HG03025 (cell line): Measurements from ENCODE around the gene ITPR2.
"Not testable (repeated sequence)": the region's sequence is repeated elsewhere in the genome, so short reads cannot be mapped to it uniquely, and the experiment has no call there.

Experiments used
- ATAC-seq: cut with Tn5 transposase; IDR thresholded peaks from one replicate; pipeline ENCODE4 v1.9.1; 2021; ENCODE audit warnings: mild to moderate bottlenecking, moderate library complexity; ENCODE audit not compliant: unreplicated experiment, low FRiP score

Gene ITPR2

DNA sequence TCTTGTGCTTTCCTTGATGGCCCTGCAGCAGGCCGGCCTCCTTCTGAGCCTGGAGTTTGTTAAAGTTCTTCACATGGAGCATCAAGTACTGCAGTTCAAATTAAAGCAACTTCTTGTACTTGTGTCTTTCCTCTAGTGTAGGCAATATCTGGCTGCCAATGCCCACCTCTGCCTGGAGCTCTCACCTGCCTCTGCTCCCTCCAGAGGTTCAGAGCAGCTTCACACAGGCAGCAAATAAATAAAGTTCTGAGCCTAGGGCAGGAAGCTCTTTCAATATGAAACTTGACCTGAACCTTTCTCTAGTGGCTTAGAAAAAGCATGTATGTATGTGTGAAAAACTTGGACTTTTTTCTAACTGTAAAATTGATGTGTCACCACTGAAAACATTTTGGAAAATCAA lies 65.9 kb downstream of the ITPR2 start:
- no peak for ATAC-seq

DNA sequence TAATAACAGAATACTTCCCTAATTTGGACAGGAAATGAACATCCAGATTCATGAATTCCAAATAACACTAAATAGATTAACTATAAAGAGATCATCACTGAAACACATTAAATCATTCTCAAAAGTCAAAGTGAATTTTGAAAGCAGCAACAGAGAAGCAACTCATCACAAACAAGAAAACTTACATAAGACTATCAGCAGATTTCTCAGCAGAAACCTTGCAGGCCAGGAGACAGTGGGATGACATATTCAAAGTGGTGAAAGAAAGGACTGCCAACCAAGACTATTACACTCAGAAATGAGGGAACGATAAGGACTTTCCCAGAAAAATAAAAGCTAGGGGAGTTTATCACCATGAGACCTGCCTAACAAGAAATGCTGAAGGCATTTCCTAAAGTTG lies 70.8 kb downstream of the ITPR2 start:
- ATAC-seq, result no peak

DNA sequence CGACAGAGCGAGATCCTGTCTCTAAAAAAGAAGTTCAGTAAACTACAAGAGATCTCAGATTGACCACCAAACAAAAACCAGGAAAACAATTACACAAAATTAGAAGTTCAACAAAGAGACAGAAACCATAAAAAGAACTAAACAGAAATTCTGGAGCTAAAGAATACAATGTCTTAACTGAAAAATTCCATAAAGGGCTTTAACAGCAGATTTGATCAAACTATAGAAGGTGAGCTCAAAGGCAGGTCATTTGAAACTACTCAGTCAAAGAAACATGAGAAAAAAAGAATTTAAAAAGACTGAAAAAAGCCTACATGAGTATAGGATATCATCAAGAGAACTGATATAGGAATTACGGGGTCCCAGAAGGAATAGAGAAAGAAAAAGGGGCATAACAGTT lies 71.2 kb downstream of the ITPR2 start:
- ATAC-seq, result no peak

DNA sequence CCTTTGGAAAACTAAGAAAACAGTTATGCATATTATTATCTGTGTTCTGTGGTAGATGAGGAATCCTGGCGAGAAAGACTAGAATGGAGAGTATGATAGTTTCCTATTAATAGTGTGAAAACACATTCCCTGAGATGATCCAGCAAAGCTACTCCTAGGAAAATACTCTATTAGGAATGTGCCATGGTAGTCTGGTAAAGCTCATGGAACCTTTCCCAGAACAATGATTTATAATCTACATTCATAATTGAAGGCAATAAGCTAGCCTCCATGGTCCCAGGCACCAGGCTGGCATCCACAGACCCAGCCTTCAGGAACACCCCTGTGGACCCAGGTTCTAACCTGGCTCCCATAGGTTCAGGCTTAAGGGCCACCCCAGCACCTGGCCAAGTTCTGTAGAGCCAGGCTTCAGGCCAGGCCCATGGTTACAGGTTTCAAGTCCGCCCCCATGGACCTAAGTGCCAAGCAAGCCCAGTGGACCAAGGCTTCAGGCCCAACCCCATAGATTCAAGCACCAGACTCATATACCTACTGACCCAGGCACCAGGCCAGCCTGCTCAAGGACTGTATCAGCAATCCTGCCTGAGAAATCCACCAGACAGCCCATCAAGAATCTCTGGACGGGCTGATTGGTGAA lies 72.2 kb downstream of the ITPR2 start:
- no peak for ATAC-seq

DNA sequence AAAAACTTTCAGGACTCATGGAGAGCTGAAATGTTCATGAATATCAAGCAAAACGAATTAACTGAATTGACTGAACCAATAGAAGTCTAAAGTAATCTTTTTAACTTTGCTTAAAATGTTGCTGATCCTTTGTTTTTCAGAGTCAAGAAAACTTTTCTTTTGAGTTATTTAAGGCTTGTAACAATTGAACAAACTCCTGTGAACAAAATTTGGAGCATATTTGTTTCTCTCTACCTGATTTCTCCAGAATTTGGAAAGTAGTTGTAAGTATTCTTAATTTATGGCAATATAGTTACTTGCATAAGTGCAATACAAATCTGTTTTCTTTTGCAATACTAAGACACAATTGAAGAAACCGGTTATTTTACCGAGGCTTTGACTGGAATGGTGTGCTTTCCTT lies 77.6 kb downstream of the ITPR2 start:
- not testable (repeated sequence) for ATAC-seq

DNA sequence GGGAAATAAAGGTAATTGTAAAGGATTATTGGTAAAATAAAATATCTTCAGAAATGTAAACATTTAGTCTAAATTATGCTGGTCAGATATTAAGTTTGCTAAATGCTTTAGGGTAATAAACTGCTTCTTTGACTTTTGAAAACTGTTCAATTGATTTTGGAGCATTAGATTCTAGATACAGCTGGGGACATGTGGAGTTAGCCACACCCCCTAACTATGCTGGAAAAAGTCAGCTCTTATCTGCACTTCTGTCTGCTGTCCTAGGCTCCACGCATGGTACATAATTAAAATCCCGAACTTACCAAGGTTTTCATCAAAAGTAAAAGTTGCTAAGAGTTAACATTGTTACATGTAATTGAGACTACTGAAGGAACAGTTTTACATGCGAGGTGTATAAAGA lies 78.8 kb downstream of the ITPR2 start:
- no peak for ATAC-seq

DNA sequence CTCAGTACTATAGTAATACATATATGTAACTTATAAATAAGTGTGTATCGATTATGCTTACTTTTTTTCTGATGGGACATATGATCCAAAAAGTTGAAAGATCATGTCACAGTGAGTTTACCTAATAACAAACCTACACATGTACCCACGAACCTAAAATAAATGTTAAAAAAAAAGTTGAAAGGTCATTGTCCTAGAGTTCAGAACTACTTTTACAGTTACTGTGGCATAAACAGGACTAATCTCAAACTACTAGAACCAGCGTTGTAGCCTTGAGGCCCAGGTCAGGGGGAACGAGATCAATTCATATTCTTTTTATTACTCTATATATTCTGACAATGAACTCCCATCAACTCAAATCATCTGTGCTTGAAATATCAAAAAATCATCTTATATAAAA lies 81.8 kb downstream of the ITPR2 start:
- ATAC-seq, result no peak

DNA sequence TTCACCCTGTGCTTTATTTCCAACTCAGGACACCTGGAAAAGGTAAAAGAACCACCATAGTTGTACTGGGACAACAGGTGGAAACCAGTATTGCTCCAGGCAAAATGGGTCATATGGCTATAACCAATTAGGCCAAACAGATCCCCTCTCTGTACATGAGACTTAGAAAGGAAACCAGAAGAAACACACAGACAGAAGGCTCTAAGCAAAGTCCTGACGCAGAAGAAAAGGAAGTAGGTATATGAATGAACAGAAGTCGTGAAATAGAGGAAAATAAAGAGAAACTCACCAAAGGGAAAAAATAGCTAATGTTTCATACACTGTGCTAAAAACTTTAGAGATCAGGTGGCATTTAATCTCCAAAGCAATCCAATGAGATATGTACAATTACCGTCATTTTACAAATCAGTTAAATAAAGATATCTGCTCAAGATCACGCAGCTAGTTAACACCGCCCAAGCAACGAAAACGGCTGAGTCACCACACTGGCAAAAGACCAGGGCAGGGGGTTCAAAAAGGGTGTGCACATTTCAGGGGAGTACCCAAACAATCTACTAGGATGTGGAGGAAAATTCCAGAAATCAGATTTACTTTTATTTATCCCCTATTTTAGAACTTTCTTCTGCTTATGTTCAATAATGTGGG lies 82.3 kb downstream of the ITPR2 start:
- ATAC-seq, result peak; percentile 36

DNA sequence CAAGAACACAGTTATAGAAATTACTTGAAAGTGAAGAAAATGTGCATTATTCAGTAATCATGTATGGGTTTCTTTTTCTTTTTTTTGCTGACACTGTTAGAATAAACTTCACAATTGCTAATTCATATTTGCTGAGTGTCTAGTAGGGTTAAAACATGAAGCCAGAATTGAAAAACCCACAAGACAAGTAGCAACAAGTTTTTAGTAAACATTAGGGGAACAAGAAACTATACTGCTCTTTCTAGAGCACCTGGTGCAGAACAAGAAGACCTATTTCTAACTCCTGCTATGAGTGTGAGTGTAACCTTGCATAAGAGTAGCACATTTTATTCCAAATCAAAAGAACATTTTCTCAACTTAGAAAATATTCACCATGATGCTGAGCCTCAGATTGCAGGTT lies 83.2 kb downstream of the ITPR2 start:
- peak; percentile 84 for ATAC-seq

DNA sequence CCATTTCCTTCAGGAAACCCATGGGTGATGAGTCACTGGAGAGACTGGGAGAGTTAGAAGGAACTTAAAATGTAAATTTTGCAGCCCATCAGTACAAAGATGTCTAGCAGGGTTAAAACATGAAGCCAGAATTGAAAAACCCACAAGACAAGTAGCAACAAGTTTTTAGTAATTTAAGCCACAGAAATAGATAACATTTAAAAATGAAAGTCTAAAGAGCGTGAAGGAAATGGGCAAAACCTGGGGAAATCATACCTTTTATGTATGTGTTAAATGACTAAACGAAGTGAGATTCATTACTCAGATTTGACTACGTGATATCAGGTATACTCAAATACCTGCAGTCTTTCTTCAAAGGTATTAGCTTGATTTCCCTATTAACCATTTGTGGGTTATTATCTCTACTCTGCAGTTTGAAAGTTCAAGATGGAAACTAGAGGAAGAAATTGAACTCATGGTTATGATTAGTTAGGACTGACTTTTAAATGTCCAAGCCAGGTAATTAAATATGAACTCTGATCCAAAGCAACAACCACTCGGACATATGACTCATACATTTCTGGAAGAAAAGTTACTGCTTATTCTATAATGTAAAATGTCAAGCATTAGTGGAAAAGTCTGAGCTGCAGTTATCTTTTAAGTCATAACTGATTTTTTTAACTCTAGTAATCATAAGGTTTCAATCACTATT lies 84.1 kb downstream of the ITPR2 start:
- no peak for ATAC-seq

DNA sequence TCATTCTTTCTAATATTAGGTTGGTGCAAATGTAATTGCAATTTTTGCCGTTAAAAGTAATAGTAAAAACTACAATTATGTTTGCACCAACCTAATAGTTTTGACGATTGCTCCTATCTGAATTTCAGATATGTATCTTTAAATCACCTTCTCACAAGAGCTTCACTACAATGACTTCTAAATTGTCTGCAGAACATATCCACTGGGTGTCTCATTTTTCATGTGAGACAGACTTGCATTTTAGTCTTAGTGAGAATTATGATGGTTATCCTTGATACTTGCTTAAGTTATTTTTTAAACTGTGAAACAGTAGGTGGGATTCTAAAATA lies 84.6 kb downstream of the ITPR2 start:
- no peak for ATAC-seq

DNA sequence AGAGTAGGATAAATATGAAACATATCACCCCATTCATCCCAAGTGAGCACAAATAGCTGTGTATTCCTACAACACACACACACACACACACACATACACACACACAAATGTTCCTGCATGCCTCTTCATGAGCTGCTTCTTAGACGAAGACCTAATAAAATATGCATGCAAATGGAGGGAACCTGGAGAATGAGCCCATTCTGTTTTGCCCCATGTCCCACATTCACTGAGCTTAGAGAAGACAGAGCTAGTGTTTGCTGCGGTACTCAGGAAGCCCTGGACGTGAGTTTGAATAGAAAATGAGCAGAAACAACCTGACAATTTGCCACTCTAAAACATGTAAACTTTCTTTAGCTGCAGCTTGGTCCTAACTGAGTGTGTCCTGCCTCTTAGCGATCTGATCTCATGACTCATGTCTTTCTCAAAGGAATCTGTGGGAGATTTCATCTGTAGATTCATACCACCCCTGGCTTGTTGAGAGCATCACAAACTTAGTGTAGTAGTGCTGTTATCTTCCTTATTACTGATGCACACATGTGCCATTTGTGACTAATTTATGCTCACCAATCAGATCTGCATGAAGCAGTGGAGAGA lies 86.8 kb downstream of the ITPR2 start:
- no peak for ATAC-seq

DNA sequence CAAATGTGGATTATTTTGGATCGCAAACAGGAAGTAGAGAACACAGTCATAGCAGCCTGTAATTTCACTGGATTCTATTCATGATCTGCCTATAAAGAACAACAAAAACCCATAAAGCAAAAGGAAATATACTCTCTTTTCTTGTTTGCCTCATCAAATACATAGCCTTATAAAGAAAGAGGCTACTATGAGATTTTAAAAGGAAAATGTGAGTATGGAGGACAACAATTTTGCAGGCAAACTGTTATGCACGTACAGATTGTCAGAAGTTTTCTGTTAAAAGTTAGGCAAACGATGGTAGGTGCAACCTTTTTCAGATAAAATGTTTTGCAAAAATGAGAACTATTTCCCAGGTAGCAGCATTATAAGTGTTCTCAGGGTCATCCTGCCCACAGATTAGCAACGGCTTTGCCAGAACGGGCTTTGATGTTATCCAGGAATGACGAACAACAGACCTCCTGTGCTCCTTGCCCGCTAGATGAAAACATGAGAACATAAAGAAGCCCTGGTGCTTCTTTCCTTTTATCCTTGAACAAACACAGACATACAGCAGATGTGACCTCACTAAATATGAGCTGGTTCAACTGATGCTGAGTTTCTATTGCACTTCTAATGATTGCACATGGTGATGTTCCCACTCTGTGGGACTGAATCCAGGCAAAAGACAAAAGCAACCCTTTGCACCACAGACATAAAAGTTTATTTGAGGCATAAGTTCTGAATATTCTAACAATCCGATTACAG lies 88.1 kb downstream of the ITPR2 start:
- ATAC-seq, result no peak

DNA sequence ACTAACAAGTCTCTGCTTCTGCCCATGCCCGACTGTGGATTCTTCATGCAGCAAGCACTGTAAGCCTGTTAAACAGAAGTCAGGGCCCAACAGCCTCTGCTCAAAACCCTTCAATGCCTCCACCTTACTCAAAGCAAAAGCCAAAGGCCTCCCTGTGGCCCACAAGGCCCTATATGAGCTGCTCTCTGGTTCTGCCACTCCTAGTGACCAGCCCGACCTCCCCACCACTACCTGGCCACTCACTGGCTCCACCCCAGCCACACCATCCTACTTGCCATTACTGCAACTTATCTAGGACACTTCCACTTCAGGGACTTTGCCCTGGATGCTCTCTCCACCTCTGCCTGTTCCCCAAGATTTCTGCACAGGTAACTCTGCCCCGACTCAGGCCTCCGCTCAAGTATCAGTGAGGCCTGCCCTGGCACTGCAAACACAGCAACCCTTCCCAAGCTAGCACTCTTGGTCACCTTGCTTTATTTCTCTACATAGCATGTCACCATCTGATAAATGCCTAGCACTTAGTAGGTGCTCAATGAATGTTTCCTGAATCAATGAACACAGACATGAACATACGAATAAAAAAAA lies 88.9 kb downstream of the ITPR2 start:
- ATAC-seq, result no peak

DNA sequence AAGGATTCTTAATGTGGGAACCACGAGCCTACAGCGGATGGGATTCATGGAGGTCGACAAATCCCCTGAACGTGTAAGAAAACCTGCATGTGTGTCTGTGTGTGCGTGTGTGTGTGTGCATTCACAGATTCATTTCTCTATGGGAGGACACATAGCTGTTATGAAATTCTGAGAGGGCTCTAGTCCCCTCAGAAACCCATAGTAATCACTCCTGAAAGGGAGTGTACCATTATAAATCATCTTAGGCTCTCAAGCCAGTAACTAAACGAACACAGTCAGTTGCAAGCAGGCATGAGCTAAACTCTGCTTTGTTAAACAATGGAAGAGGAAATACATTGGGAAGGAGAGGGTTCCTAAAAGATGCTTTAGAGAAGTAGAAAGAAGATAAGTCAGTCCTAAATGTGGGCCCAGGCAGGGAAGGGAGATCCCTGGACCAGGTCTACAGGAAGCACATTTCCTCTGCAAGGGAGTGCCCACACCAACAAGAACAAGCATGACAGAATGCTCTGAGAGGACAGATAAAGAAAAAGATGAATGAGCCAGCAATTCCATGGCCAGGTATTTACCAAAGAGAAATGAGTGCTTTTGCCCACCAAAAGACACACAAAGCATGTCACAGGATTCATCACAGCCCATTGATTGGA lies 91.3 kb downstream of the ITPR2 start:
- ATAC-seq, result no peak

DNA sequence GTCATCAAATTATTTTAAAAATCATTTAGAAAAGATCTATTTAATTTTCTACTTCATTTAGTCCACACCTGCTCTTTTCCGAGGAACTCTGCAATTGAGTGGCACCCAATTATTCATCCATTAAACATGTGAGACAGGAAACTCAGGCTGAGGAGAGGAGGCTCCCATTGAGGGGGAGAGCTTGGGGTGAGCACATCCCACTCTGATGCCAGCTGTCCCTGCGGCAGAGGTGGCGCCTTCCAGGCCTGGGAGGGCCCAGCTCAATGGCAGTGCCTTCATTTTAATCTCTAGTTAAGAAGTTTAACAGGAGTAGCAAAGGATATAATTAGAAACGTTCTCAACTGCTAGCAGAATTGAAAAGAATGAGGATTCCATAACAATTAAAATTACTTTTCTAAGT lies 92.0 kb downstream of the ITPR2 start:
- no peak for ATAC-seq

DNA sequence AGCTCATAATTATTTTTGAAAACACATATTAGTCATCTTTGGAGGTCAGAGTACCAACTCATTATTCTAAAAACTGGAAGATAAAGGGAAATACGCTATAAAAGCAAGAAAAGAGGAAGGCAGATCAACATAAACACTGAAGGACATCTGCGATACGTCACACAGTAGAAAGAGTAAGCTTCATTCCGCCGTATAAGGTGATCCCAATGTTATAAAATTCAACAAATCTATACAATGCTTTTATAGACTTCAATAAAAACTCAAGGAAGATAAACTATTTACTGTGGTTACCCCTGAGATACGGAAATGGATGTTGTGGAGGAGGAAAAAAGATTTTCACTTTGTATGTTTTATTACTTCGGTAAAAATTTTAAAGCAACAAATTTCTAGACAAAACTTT lies 92.6 kb downstream of the ITPR2 start:
- no peak for ATAC-seq

DNA sequence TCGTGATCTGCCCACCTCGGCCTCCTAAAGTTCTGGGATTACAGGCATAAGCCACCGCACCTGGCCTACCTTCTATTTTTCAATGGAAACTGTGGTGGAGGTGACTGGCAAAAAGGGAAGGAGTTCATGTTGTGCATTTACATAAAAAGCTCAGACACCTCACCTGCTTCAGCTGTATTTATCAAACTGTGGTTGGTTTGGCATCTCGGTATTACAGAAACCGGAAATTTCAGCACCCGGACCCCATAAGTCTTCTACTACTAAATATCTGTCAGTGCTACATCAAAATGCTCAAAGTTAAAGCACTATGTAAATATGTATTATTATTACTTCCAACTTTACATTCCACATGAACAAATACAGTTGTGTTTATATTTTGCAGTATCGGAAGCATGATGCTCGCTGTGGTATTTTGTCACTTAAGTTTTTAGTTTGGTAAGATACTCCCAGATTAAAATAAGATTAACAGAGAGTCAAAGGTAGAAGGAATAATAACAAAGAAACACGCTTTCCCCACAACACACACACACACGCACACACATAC lies 95.4 kb downstream of the ITPR2 start:
- no peak for ATAC-seq

DNA sequence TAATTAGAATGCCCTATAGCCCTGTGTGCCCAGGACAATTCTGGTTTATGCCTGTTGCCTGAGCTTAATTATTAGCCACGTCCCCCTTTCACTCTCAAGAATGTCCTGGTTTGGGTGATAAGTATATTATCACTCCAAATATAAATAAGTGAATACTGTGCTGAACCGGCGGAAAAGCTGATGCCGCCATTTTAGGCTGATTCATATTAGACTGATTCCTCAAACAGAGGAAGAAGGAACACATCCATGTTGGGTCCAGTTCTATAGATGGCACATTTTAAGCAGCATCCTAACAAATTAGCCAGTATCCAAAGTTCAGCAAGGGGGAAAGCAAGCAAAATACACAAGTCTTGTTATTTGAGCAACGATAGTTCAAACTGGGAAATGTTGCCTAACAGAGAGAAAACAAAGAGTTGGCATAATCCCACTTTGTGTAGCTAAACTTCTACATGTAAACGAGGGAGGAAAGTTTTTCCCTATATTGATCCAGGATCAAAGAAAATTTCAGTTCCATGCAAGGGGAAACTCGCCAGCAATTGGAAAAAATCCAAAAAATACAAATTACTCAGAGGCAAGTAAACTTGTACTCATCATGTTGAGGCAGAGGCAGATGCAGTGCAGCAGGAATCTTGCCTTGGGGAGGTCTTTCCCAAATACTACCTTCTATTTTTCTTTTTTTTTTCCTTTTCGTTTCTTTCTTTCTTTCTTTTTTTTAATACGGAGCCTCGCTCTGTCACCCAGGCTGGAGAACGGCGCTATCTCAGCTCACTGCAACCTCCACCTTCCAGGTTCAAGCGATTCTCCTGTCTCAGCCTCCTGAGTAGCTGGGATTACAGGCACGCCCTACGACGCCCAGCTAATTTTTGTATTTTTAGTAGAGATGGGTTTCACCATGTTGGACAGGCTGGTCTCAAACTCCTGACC lies 96.2 kb downstream of the ITPR2 start:
- no peak for ATAC-seq
